Prostate gland (tissue), 2 donors: ENCODE data around the gene NOS1AP. TPM values are rescaled to one million over a fixed set of nuclear protein-coding genes. Genes with fewer than 3 reads are reported as not detected.

ENCODE experiments used
- DNase-seq: peaks from one replicate; pipeline ENCODE4 v3.0.0-alpha.2; 2019; ENCODE audit warnings: low spot score
- H3K27ac ChIP-seq, 2 donors: fragments of 200-600 bp; sonication (generic); 2 replicates each; pipeline ENCODE4 v1.5.1; 2017 to 2019
- H3K27me3 ChIP-seq: fragments of 200-600 bp; sonication (generic); replicated peaks from 2 replicates; pipeline ENCODE4 v1.5.1; 2019; ENCODE audit not compliant: insufficient read depth
- H3K36me3 ChIP-seq, 2 donors: fragments of 200-600 bp; sonication (generic); 1 replicate in 1 of 2; 2 replicates in 1 of 2; pipeline versions ENCODE4 v1.5.1 to v1.8.1; 2017 to 2019
- H3K4me1 ChIP-seq: fragments of 200-600 bp; sonication (generic); replicated peaks from 2 replicates; pipeline ENCODE4 v1.5.1; 2019
- H3K4me3 ChIP-seq, 2 donors: fragments of 200-600 bp; sonication (generic); 2 replicates each; pipeline ENCODE4 v1.5.1; 2017 to 2019
- H3K9me3 ChIP-seq: fragments of 200-600 bp; sonication (generic); 2 replicates; pipeline ENCODE4 v1.5.1; 2017
- POLR2A ChIP-seq: fragments of 450-650 bp; IDR thresholded peaks from one replicate; pipeline ENCODE4 v1.6.1; 2016; ENCODE audit warnings: antibody characterized with exemption, mild to moderate bottlenecking
- POLR2AphosphoS5 ChIP-seq: sonication (generic); formaldehyde crosslinking; IDR thresholded peaks from one replicate; pipeline ENCODE4 v1.6.1; 2017; ENCODE audit warnings: antibody characterized with exemption
- WGBS: methylation state at CpG from one replicate; pipeline ENCODE4 v1.1.5; 2018; 5-methylcytosine and 5-hydroxymethylcytosine counted together
- intact Hi-C: fragments of 100-400 bp; cut with DNase I; formaldehyde crosslinking; loops from one replicate; pipeline ENCODE4 v1.14.2; 2022
- total RNA-seq, 2 donors: library from RNA; depleted of rRNA; stranded (reverse); fragments of >200 nt; gene quantifications; one replicate each; pipeline ENCODE4 v1.1.0, GENCODE V29; 2016
- TF ChIP-seq, protein P1 (sequence below), 4 experiments: fragments of 200-600 bp in 2 of 4; fragments of 450-650 bp in 2 of 4; sonication (generic) in 2 of 4; IDR thresholded peaks; 1 replicate in 3 of 4; 2 replicates in 1 of 4; pipeline ENCODE4 v1.5.1; 2016 to 2019; ENCODE audit warnings: antibody characterized with exemption in 4 of 4, mild to moderate bottlenecking in 2 of 4, moderate library complexity in 2 of 4

Gene NOS1AP
- total RNA-seq, 2 donors from 2014 or later: 9.9 to 11.0 TPM

DNA sequence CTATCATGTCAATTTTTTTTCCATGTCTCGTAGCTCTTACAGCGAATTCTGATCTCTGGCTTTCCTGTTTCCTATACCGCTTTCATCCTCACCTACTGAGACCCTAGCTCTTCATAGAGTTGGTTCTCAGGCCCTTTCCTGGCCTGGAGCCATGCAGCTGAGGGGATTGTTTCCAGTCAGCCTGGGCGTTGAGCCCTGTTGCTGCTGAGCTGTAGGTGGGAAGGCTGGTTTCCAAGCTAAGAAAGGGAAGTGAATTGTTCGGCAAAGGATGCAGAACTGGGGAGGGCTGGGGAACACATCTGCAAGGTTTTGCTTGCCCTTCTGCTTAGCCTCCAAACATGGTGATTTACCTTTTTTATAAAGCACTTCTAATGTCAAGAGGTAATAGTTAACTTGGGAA lies 265.6 kb downstream of the NOS1AP start:
- WGBS: 67% methylated on average over 5 of the region's 5 CpGs
- H3K9me3 ChIP-seq: no peaks in the 10 kb centered on the region
- intact Hi-C loops: no loop called here
- TF ChIP-seq POLR2A (no peak), POLR2AphosphoS5 (no peak)
- TF ChIP-seq, protein P1, sequence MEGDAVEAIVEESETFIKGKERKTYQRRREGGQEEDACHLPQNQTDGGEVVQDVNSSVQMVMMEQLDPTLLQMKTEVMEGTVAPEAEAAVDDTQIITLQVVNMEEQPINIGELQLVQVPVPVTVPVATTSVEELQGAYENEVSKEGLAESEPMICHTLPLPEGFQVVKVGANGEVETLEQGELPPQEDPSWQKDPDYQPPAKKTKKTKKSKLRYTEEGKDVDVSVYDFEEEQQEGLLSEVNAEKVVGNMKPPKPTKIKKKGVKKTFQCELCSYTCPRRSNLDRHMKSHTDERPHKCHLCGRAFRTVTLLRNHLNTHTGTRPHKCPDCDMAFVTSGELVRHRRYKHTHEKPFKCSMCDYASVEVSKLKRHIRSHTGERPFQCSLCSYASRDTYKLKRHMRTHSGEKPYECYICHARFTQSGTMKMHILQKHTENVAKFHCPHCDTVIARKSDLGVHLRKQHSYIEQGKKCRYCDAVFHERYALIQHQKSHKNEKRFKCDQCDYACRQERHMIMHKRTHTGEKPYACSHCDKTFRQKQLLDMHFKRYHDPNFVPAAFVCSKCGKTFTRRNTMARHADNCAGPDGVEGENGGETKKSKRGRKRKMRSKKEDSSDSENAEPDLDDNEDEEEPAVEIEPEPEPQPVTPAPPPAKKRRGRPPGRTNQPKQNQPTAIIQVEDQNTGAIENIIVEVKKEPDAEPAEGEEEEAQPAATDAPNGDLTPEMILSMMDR (IDR thresholded peaks at IDR 0.05): no peak
- no peak overlapping the region for H3K4me3 ChIP-seq
- H3K36me3 ChIP-seq: no peaks in the 10 kb centered on the region
- no peak overlapping the region for H3K27ac ChIP-seq
- no peak for DNase-seq
- H3K27me3 ChIP-seq: no peaks in the 10 kb centered on the region
- no peaks in the 10 kb centered on the region for H3K4me1 ChIP-seq

DNA sequence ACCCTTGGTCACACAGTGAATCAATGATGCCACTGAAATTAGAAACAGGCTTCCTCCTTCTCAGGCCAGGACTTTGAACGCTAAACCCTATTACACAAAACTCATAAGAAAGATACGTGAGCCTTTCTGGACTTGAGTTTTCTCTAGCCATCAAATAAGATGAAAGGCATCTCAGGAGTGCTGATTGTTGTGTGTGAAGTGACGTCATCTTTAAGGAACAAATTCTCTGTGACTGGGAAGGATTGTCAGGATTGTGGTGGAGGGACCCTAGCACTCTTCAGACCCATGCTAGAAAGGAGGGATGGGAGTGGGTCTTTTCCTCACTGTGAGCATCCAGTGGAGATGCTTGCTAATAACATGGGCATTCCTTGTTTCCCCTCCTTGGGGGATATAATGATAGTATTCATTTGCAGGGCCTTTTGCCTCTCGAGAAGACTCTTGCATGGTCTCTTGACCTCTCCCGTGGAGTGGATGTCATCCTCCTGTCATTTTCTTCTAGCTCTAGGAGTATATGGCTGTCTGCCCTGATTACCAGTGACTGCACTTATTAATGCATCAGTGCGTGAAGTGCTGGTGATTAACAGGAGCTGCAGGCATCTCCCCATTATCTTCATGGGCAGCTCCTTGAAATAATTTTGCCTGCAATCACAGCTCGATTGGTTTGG lies 267.3 kb downstream of the NOS1AP start:
- no peaks in the 10 kb centered on the region for H3K27me3 ChIP-seq
- no peaks in the 10 kb centered on the region for H3K36me3 ChIP-seq
- no peak overlapping the region for H3K4me3 ChIP-seq
- WGBS: 92% methylated on average over 7 of the region's 7 CpGs
- DNase-seq: no peak
- no peak for TF ChIP-seq POLR2AphosphoS5
- TF ChIP-seq POLR2A: no peak
- TF ChIP-seq, protein P1 (IDR thresholded peaks at IDR 0.05): no peak
- H3K4me1 ChIP-seq: no peaks in the 10 kb centered on the region
- H3K9me3 ChIP-seq: no peaks in the 10 kb centered on the region
- no peak overlapping the region for H3K27ac ChIP-seq
- intact Hi-C loops: no loop called here

DNA sequence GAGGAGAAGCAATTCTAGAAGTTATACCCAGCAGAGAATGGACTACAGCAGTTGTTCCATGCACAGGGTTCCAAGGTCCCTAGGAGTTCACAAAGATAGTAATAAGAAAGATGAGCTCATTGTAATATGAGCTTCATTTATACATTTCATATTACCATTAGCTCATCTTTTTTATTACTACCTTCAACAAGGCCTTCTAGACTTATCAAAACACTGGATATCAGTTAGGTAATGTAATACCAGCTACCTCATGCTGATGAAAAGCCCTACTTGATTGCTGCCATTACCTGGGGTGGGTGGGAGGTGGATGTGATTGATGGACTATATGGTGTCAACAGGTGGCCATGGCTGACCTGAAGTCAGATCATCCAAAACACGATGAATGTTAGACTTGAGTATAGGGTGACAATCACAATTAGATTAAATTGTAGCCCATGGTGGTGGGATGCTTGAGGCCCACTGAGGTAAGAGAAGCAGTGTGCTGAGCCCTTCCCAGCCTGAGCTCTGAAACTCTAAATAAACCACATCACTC lies 273.0 kb downstream of the NOS1AP start:
- Histone ChIP-seq H3K27me3 (no peaks in the 10 kb centered on the region), H3K9me3 (no peaks in the 10 kb centered on the region), H3K4me1 (no peaks in the 10 kb centered on the region), H3K27ac (no peak overlapping the region), H3K4me3 (no peak overlapping the region), H3K36me3 (no peaks in the 10 kb centered on the region)
- intact Hi-C loops: no loop called here
- WGBS: 100% methylated on average over 1 of the region's 1 CpG
- DNase-seq: no peak
- TF ChIP-seq POLR2AphosphoS5: no peak
- TF ChIP-seq POLR2A: no peak
- TF ChIP-seq, protein P1 (IDR thresholded peaks at IDR 0.05): no peak

DNA sequence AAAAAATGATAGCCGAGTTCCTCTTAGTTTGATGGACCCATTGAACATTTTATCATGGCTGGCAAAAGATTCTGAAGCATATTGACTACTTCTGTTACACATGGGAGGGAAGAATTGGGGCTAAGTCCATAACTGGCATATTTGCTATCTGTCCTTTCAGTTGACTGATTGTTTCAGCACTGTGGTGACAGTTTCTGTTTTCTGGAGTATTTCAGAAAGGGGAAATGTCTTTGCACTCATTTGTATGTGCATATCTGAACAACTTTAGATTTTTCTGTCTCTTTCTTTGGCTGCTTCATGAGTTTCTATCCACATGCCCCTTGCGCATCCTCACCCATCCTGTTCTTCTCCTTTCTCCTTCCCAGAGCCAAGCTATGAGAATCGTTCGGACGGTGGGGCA lies 274.0 kb downstream of the NOS1AP start:
- Histone ChIP-seq H3K4me3 (no peak overlapping the region), H3K27ac (no peak overlapping the region), H3K9me3 (no peaks in the 10 kb centered on the region), H3K36me3 (no peaks in the 10 kb centered on the region), H3K27me3 (no peaks in the 10 kb centered on the region), H3K4me1 (no peaks in the 10 kb centered on the region)
- no peak for DNase-seq
- intact Hi-C loops: no loop called here
- WGBS: 88% methylated on average over 5 of the region's 5 CpGs
- TF ChIP-seq POLR2AphosphoS5 (no peak), POLR2A (no peak)
- TF ChIP-seq, protein P1 (IDR thresholded peaks at IDR 0.05): no peak

DNA sequence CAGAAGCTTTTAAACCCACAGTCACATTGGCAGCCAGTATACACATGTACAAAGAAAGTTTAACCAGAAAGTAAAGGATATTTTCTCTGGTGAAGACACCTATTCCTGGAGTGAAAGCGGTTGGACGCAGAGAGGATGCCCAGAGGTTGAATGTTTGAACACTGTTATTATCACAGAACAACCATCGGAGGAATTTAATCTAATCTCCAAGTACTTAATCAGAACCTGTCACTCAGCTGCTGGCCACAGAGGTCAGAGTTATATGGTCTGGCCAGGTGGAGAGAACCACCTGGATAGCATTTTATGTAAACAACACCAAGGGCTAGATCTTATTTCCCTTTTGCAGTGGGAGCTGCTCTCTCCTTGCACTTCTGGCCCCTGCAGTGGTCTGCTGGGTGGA lies 277.8 kb downstream of the NOS1AP start:
- no peaks in the 10 kb centered on the region for H3K27me3 ChIP-seq

More for the DNA sequence above, 277.8 kb downstream of the NOS1AP start:
- intact Hi-C loops: no loop called here
- no peak overlapping the region for H3K27ac ChIP-seq
- no peaks in the 10 kb centered on the region for H3K4me1 ChIP-seq
- 60% methylated on average over 3 of the region's 3 CpGs for WGBS
- H3K36me3 ChIP-seq: no peaks in the 10 kb centered on the region
- H3K9me3 ChIP-seq: no peaks in the 10 kb centered on the region
- H3K4me3 ChIP-seq: no peak overlapping the region
- DNase-seq: no peak
- TF ChIP-seq, protein P1 (IDR thresholded peaks at IDR 0.05): no peak
- TF ChIP-seq POLR2A: no peak
- TF ChIP-seq POLR2AphosphoS5: no peak
